Thymus (tissue), 11 donors: ENCODE results near the gene PPFIBP1. TPM values are rescaled to one million over a fixed set of nuclear protein-coding genes. Genes with fewer than 3 reads are reported as not detected.
"Not testable (repeated sequence)": the region's sequence is repeated elsewhere in the genome, so short reads cannot be mapped to it uniquely, and the experiment has no call there.

Source experiments
- DNase-seq, 9 donors: peaks; one replicate each; pipeline ENCODE4 v3.0.0-alpha.2; 2013; ENCODE audit warnings: low spot score in 9 of 9, low read depth in 6 of 9, missing footprints in 1 of 9
- H3K27ac ChIP-seq, 2 donors: one replicate each; pipeline ENCODE4 v1.5.1; 2013; ENCODE audit warnings: control low read depth in 1 of 2, low read depth in 1 of 2, low read length in 1 of 2, mild to moderate bottlenecking in 1 of 2, moderate library complexity in 1 of 2
- H3K27me3 ChIP-seq, 2 donors: one replicate each; pipeline ENCODE4 v1.5.1; 2013; ENCODE audit warnings: low read length in 1 of 2; ENCODE audit not compliant: control insufficient read depth in 2 of 2, insufficient read depth in 1 of 2
- H3K36me3 ChIP-seq, 2 donors: one replicate each; pipeline ENCODE4 v1.5.1; 2013; ENCODE audit warnings: low read length in 1 of 2, mild to moderate bottlenecking in 1 of 2, moderate library complexity in 1 of 2; ENCODE audit not compliant: control insufficient read depth in 2 of 2, insufficient read depth in 2 of 2
- H3K4me1 ChIP-seq, 2 donors: one replicate each; pipeline ENCODE4 v1.5.1; 2013; ENCODE audit warnings: low read length in 2 of 2; ENCODE audit not compliant: control insufficient read depth in 2 of 2, insufficient read depth in 2 of 2
- H3K4me3 ChIP-seq, 2 donors: one replicate each; pipeline ENCODE4 v1.5.1; 2013; ENCODE audit warnings: low read length in 2 of 2, control low read depth in 1 of 2, mild to moderate bottlenecking in 1 of 2
- H3K9me3 ChIP-seq, 2 donors: one replicate each; pipeline ENCODE4 v1.5.1; 2013; ENCODE audit warnings: low read length in 1 of 2, mild to moderate bottlenecking in 1 of 2; ENCODE audit not compliant: control insufficient read depth in 2 of 2, insufficient read depth in 1 of 2
- WGBS: extraction: QIAGEN DNeasy Blood & Tissue Kit; methylation state at CpG from one replicate; pipeline ENCODE4 v1.1.7; 2013; 5-methylcytosine and 5-hydroxymethylcytosine counted together
- polyA plus RNA-seq: library from polyadenylated mRNA; stranded (reverse); fragments of 200-250 nt; gene quantifications from one replicate; pipeline ENCODE4 v1.2.3, GENCODE V29; 2013
- total RNA-seq: library from RNA; stranded (reverse); fragments of 120-200 nt; gene quantifications from one replicate; pipeline ENCODE4 v1.2.4, GENCODE V29; 2013
- donor health status: healthy.

The PPFIBP1 gene
- total and polyA plus RNA-seq, 2 donors: 10.0 to 23.7 TPM

DNA sequence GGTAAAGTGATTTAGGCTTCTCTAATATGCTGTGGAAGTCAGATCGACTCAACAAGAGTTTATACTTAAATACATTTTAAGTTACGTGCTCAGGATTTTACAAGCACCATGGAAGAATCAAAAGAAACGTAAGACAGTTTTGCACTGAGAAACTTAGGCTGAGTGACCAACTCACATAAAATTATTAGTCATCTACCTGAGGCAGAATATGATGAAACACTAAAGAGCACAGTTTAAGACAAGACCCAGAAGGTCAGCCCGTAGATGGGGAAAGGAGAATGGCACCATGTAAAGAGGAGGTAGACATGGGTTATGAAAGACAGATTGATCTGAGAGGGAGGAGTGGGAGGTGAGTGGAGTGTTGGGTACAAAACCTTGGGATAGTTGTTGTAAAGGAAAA is 118.4 kb downstream of the PPFIBP1 start:
- not testable (repeated sequence) for H3K36me3 ChIP-seq, H3K27me3 ChIP-seq, H3K9me3 ChIP-seq, H3K4me1 ChIP-seq, DNase-seq, H3K4me3 ChIP-seq, H3K27ac ChIP-seq
- over 99% methylated on average over 4 of the region's 4 CpGs for WGBS

DNA sequence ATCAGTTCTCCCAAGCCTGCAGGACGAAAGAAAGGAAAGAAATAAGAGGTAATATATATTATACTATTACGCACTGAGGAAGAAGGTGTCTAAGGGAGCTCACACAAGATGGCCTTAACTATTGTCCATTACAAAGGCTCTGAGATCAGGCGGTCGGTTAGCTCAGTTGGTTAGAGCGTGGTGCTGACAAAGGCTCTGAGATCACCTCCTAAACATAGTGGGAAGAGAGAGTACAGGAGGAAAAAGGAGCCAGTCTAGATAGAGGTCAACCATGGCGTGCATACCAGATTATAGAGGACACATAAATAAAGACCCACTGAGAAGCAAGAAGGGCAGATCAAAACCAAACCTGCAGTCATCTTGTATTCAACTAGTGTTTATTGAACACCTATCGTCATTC is 118.9 kb downstream of the PPFIBP1 start:
- not testable (repeated sequence) for H3K36me3 ChIP-seq, H3K9me3 ChIP-seq, H3K4me3 ChIP-seq, DNase-seq, H3K27me3 ChIP-seq, H3K4me1 ChIP-seq, H3K27ac ChIP-seq
- 98% methylated on average over 5 of the region's 7 CpGs for WGBS

DNA sequence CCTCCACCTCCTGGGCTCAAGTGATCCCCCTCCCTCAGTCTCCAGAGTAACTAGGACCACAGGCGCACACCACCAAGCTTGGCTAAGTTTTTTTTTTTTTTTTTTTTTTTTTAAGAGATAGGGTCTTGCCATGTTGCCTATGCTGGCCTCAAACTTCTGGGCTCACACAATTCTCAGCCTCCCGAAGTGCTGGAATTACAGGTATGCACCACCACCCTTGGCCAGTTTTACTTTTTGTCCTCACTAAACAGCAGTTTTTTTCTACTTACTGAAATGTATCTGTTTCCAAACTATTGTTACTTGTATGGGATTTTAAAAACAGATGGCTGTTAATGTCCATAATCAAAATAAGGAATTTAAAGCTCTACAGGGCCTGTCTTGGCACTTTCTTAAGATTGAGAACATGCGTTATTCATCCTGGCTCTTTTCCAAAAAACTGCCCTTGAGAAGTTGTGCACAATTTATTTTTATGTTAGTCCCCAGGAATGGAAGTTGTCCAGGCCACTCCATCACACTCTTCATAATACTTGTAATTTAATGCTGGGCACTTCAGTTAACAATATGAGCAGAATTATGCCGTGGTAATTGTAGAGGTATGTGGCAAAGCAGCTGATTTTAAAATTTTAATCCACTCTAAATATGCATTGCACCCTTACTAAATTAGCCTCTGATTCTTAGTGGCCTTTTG is 120.3 kb downstream of the PPFIBP1 start:
- no peaks in the 10 kb centered on the region for H3K27me3 ChIP-seq
- H3K27ac ChIP-seq: no peak overlapping the region
- peaks cover 3% of the 10 kb centered on the region in 2 donors for H3K36me3 ChIP-seq

DNA sequence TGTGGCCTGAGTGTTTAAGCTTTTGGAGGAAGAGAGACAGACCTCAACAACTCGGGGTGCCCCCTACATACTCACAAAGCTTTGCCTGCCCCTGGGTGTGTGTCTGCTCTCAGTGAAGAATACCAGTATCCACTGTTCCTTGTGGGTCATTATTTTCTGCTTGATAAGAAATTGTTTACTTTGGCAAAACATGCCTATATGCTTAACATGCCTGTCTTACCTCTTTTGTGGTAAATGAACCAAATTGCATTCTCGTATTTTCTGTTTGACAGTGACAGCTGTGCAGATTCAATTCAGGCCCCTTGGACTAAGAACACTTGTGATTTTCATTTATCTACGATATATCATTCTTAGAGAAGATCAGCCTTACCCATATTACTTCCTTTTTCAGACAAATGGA is 121.7 kb downstream of the PPFIBP1 start:
- WGBS: 96% methylated on average over 3 of the region's 3 CpGs
- no peak for DNase-seq

More for the DNA sequence above, 120.3 kb downstream of the PPFIBP1 start:
- no peak for DNase-seq
- Histone ChIP-seq H3K4me3 (no peak overlapping the region), H3K4me1 (no peaks in the 10 kb centered on the region), H3K9me3 (no peaks in the 10 kb centered on the region)
- 98% methylated on average over 4 of the region's 4 CpGs for WGBS

DNA sequence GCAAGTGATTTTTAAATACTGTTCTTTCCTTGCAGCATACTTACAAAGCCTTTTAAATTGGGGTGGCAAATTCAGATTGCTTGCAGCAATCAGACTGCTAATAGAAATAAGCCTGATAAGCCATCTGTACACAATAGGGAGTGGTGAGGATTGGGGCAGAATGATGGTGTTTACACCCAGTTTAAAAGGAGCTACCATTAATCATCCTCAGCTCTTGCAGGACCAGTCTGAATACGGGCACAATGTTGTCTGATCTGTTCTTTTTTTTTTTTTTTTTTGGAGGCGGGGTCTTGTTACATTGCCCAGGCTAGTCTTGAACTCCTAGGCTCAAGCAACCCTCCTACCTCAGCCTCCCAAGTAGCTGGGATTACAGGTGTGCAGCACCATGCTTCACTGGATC is 122.1 kb downstream of the PPFIBP1 start:
- Histone ChIP-seq H3K36me3 (peaks cover 3 to 6% of the 10 kb centered on the region in 2 donors), H3K27ac (no peak overlapping the region), H3K4me3 (no peak overlapping the region), H3K4me1 (no peaks in the 10 kb centered on the region), H3K9me3 (no peaks in the 10 kb centered on the region), H3K27me3 (no peaks in the 10 kb centered on the region)
- WGBS: 79% methylated on average over 2 of the region's 2 CpGs
- DNase-seq: no peak

More for the DNA sequence above, 121.7 kb downstream of the PPFIBP1 start:
- Histone ChIP-seq H3K9me3 (no peaks in the 10 kb centered on the region), H3K27ac (no peak overlapping the region), H3K4me1 (no peaks in the 10 kb centered on the region), H3K27me3 (no peaks in the 10 kb centered on the region), H3K36me3 (peaks cover 3 to 6% of the 10 kb centered on the region in 2 donors), H3K4me3 (no peak overlapping the region)

DNA sequence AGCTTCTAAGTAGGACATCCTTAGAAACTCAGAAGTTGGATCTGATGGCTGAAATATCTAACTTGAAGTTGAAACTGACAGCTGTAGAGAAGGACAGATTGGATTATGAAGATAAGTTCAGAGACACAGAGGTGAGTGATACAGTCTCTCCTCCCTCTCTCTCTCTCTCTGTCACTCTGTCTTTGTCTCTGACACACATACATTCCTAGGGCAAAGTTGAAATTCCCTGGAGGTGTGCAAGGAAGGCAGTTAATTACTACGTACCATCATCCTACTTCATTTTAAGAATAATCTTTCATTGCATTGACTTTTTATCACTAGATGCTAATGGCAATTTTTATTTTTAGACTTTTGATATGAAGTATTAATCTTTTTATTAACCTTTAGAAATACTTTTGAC is 126.0 kb downstream of the PPFIBP1 start:
- WGBS: 95% methylated on average over 1 of the region's 1 CpG
- DNase-seq: no peak
- H3K27me3 ChIP-seq: no peaks in the 10 kb centered on the region
- no peaks in the 10 kb centered on the region for H3K9me3 ChIP-seq
- H3K4me3 ChIP-seq: no peak overlapping the region
- peaks cover 0 to 6% of the 10 kb centered on the region in 2 donors for H3K36me3 ChIP-seq
- no peak overlapping the region for H3K27ac ChIP-seq
- H3K4me1 ChIP-seq: no peaks in the 10 kb centered on the region

DNA sequence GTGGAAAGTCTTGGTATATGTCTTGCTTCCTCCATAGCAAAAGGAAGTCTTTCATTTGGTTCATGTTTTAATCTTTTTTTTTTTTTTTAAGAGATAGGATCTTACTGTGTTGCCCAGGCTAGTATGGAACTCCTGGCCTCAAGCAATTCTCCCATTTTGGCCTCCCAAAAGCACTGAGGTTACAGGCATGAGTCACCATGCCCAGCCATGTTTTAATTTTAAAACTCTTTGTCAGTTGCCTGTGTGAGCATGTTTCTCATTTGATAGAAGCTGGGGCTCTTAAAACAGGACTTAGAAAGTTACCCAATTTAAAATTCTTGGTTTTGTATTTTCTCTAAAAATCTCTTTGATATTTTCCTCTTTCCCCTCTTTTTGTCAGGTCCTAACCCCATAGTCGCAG is 127.2 kb downstream of the PPFIBP1 start:
- Histone ChIP-seq H3K27me3 (no peaks in the 10 kb centered on the region), H3K36me3 (peaks cover 0 to 6% of the 10 kb centered on the region in 2 donors), H3K9me3 (no peaks in the 10 kb centered on the region), H3K4me3 (no peak overlapping the region), H3K27ac (no peak overlapping the region), H3K4me1 (no peaks in the 10 kb centered on the region)
- WGBS: 96% methylated on average over 1 of the region's 1 CpG
- DNase-seq: no peak

DNA sequence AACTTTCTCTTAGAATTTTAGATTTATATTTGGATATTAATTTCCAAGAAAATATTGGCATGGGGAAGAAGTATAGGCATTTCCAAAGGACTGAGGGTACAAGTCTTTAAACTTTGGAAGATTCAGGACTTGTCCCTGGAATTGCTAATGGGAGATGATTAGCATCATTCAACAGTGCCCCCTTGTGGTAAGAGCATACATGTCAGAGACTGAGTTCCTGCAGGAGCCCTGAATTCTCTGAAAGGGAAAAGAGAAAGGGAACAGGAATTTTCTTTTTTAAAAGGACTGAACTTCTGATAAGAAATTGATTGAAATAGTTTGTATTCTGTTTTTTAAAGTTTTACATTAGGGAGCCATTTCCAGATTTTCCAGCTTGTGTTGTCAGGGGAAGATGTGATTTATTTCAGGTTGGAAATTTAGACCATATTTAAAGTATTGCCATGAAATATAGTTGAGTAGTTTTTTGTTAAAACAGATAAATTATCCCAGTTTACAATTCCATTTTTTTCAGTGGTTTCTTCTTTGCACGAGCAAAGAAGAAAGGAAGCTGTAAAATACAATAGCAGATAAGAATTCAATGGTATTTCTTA is 128.3 kb downstream of the PPFIBP1 start:
- H3K4me1 ChIP-seq: no peaks in the 10 kb centered on the region
- no peak overlapping the region for H3K27ac ChIP-seq
- 94% methylated on average over 1 of the region's 1 CpG for WGBS
- no peaks in the 10 kb centered on the region for H3K9me3 ChIP-seq
- no peak overlapping the region for H3K4me3 ChIP-seq
- peak in 7 of 9 donors; percentile 7 to 65 (median 41) for DNase-seq
- H3K36me3 ChIP-seq: peaks cover 3 to 5% of the 10 kb centered on the region in 2 donors
- H3K27me3 ChIP-seq: no peaks in the 10 kb centered on the region

DNA sequence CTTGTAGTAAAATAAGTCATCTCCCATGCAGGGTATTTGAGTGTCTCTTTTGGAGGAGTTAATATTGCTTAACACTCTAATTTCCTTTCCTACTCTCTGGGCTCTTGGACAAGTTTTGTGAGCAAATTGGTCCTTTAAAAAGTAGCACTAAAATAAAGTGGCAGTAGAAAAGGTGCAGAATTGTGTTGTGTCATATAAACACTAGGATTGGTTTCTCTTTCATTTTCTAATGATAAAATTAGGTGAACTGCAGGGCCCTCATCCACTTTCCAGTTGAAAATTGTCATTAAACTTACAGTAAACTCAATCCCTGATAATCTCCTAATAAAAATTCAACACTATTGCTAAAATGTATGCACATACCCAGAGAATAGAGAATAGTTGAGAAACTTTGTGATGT is 129.7 kb downstream of the PPFIBP1 start:
- peaks cover 3 to 9% of the 10 kb centered on the region in 2 donors for H3K36me3 ChIP-seq
- H3K9me3 ChIP-seq: no peaks in the 10 kb centered on the region
- H3K4me3 ChIP-seq: no peak overlapping the region
- DNase-seq: no peak
- no peaks in the 10 kb centered on the region for H3K4me1 ChIP-seq
- no peak overlapping the region for H3K27ac ChIP-seq
- no peaks in the 10 kb centered on the region for H3K27me3 ChIP-seq
